Muscle layer of duodenum (tissue), 2 donors: ENCODE measurements around the gene GPR89B.
"Not testable (repeated sequence)": the region's sequence is repeated elsewhere in the genome, so short reads cannot be mapped to it uniquely, and the experiment has no call there.

Experiments used
- H3K27ac ChIP-seq: one replicate; pipeline ENCODE4 v1.7.0; 2013; ENCODE audit warnings: mild to moderate bottlenecking, low read length
- H3K27me3 ChIP-seq: one replicate; pipeline ENCODE4 v1.7.0; 2013; ENCODE audit warnings: low read depth, mild to moderate bottlenecking, control low read depth, low read length
- H3K36me3 ChIP-seq, 2 donors: one replicate each; pipeline ENCODE4 v1.7.0; 2013; ENCODE audit warnings: low read length in 2 of 2, control low read depth in 1 of 2, mild to moderate bottlenecking in 1 of 2; ENCODE audit not compliant: insufficient read depth in 2 of 2, control insufficient read depth in 1 of 2
- H3K4me1 ChIP-seq, 2 donors: one replicate each; pipeline ENCODE4 v1.7.0; 2013; ENCODE audit warnings: low read length in 2 of 2, mild to moderate bottlenecking in 2 of 2, control low read depth in 1 of 2, moderate library complexity in 1 of 2; ENCODE audit not compliant: insufficient read depth in 2 of 2, control insufficient read depth in 1 of 2
- H3K4me3 ChIP-seq, 2 donors: one replicate each; pipeline ENCODE4 v1.7.0; 2013; ENCODE audit warnings: low read length in 2 of 2, low read depth in 1 of 2, mild to moderate bottlenecking in 1 of 2
- H3K9me3 ChIP-seq, 2 donors: one replicate each; pipeline ENCODE4 v1.7.0; 2013; ENCODE audit warnings: low read length in 2 of 2, control low read depth in 1 of 2, mild to moderate bottlenecking in 1 of 2; ENCODE audit not compliant: control insufficient read depth in 1 of 2
- donor health status: healthy.

The GPR89B gene

GRCh38 chr1:148038462-148039333 is 110.5 kb downstream of the GPR89B start:
- H3K4me3 ChIP-seq, result peak overlapping the region; percentile 30 to 58
- H3K4me1 ChIP-seq, H3K36me3 ChIP-seq, H3K9me3 ChIP-seq, H3K27me3 ChIP-seq, H3K27ac ChIP-seq: not testable (repeated sequence)
